OCI-LY1 (cell line): ENCODE measurements around the gene GABBR2.

Experiments
- EZH2 ChIP-seq: fragments of 200-600 bp; sonication (generic), shearing (Covaris generic); IDR thresholded peaks from 2 replicates; pipeline ENCODE4 v1.8.0; 2017; ENCODE audit warnings: borderline replicate concordance, mixed run types, mild to moderate bottlenecking, antibody characterized with exemption, low read length, moderate library complexity, mixed read lengths
- TF ChIP-seq, protein P1 (sequence below): fragments of 200-600 bp; sonication (generic), shearing (Covaris generic); IDR thresholded peaks from 2 replicates; pipeline ENCODE4 v1.5.1; 2017; ENCODE audit warnings: mild to moderate bottlenecking, antibody characterized with exemption, low read length, moderate library complexity, mixed read lengths

DNA sequence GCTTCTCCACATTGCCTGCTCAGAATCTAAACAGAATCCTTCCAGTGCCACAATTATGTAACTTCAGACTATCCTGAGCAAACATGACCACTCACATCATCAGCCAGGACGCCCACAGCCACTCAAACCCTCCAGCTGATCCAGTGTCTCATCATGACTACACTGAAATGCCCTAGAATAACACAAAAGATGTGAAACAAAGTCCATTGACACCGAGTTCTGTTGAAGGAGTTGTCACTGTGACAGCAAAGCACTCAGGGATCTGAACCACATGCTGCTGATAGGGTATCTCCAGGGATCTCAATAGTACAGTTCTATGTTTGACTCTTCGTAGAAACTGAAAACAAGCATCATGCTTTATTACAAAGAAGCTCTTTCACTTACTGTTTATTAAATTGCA is 150.2 kb downstream of the GABBR2 start:
- TF ChIP-seq, protein P1, sequence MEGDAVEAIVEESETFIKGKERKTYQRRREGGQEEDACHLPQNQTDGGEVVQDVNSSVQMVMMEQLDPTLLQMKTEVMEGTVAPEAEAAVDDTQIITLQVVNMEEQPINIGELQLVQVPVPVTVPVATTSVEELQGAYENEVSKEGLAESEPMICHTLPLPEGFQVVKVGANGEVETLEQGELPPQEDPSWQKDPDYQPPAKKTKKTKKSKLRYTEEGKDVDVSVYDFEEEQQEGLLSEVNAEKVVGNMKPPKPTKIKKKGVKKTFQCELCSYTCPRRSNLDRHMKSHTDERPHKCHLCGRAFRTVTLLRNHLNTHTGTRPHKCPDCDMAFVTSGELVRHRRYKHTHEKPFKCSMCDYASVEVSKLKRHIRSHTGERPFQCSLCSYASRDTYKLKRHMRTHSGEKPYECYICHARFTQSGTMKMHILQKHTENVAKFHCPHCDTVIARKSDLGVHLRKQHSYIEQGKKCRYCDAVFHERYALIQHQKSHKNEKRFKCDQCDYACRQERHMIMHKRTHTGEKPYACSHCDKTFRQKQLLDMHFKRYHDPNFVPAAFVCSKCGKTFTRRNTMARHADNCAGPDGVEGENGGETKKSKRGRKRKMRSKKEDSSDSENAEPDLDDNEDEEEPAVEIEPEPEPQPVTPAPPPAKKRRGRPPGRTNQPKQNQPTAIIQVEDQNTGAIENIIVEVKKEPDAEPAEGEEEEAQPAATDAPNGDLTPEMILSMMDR = no peak
- no peak for TF ChIP-seq EZH2
